Activated naive CD8-positive, alpha-beta T cell treated with anti-CD3 and anti-CD28 coated beads, Interleukin-2, amount 50 U/mL, for 24 hours (primary cell): ENCODE data around the gene GOLT1A.

Experiments
- ATAC-seq: fragments of 150-1000 bp; cut with Tn5 transposase; one replicate; pipeline ENCODE4 v1.10.0; 2021
- DNase-seq: peaks from one replicate; pipeline ENCODE4 v3.0.0; 2021
- H3K27ac Mint-ChIP-seq: one replicate; pipeline ENCODE4 v1.8.0; 2021; ENCODE audit warnings: mild to moderate bottlenecking, mixed read lengths
- H3K27me3 Mint-ChIP-seq: one replicate; pipeline ENCODE4 v1.8.0; 2021; ENCODE audit warnings: mixed read lengths
- H3K36me3 Mint-ChIP-seq: one replicate; pipeline ENCODE4 v1.8.0; 2021; ENCODE audit warnings: low read depth, mixed read lengths
- H3K4me1 Mint-ChIP-seq: one replicate; pipeline ENCODE4 v1.8.0; 2021; ENCODE audit warnings: mixed read lengths
- H3K4me3 Mint-ChIP-seq: one replicate; pipeline ENCODE4 v1.8.0; 2021; ENCODE audit warnings: mild to moderate bottlenecking, moderate library complexity, mixed read lengths
- H3K9me3 Mint-ChIP-seq: one replicate; pipeline ENCODE4 v1.8.0; 2021; ENCODE audit warnings: mixed read lengths

Gene GOLT1A

GRCh38 chr1:204176049-204176448 lies 37.7 kb downstream of the GOLT1A start:
- peaks cover 7% of the 10 kb centered on the region for H3K36me3 Mint-ChIP-seq
- H3K27me3 Mint-ChIP-seq, result peaks cover 2% of the 10 kb centered on the region
- no peaks in the 10 kb centered on the region for H3K4me1 Mint-ChIP-seq
- DNase-seq, result no peak
- peaks cover 9% of the 10 kb centered on the region for H3K9me3 Mint-ChIP-seq
- no peak overlapping the region for H3K4me3 Mint-ChIP-seq
- ATAC-seq, result no peak
- H3K27ac Mint-ChIP-seq, result no peak overlapping the region

GRCh38 chr1:204174958-204175357 lies 38.8 kb downstream of the GOLT1A start:
- peaks cover 10% of the 10 kb centered on the region for H3K36me3 Mint-ChIP-seq
- ATAC-seq (no peak), DNase-seq (no peak)
- H3K27me3 Mint-ChIP-seq, result peaks cover 2% of the 10 kb centered on the region
- no peaks in the 10 kb centered on the region for H3K4me1 Mint-ChIP-seq
- H3K9me3 Mint-ChIP-seq, result peaks cover 19% of the 10 kb centered on the region
- no peak overlapping the region for H3K4me3 Mint-ChIP-seq
- no peak overlapping the region for H3K27ac Mint-ChIP-seq

DNA sequence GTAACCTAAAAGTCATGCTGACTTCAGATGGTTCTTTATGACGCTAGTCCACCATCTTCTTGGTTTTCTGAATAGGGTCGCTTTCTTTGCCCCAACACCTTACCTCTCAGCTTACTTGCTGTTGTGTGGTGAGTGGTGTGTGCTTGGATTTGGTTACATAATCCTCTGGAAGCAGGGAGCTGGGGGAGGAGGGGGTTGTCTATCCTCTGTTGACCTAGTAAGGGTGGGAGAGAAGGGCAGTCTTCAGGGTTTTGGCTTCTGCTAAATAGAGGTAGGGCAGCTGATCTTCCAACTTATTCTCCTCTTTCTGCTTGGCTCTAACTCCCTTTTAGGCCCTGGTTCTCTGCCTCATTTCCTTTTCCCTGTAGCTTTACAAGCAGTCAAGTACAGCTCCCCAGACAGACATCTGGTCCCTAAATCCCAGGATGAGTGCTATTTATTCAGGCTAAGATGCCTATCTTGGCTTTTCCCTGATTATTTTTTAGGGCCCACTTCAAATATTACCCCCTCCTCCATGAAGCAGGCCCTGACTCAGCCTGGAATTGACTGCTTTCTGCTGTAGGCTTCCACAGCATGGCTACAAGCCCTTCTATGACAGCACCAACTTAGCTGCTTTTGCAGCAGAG lies 41.3 kb downstream of the GOLT1A start:
- Mint-ChIP-seq H3K4me1 (no peaks in the 10 kb centered on the region), H3K36me3 (peaks cover 10% of the 10 kb centered on the region), H3K4me3 (no peak overlapping the region), H3K27ac (no peak overlapping the region), H3K9me3 (peaks cover 31% of the 10 kb centered on the region), H3K27me3 (peaks cover 2% of the 10 kb centered on the region)
- no peak for DNase-seq
- ATAC-seq, result no peak

DNA sequence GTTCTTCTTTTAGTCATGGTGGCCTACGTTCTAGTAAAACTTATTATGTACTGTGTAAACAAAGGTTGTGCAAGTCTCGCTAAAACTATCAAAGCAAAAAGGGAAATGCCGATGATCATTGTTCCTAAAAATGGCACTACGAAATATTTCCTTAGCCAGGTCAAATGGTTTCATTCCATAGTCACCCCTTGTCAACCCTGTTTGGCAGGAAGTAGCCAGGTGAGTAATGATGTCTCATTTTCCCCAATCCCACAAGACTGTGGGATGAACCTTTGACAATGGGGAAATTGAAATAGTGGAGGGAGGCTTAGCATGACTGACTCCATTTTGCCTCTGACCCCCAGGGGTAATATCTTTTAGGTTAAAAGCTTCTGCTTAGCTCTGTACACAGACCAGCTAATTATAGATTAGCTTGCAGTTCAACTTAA lies 42.0 kb downstream of the GOLT1A start:
- peaks cover 35% of the 10 kb centered on the region for H3K9me3 Mint-ChIP-seq
- no peak overlapping the region for H3K27ac Mint-ChIP-seq
- H3K27me3 Mint-ChIP-seq, result peaks cover 2% of the 10 kb centered on the region
- no peaks in the 10 kb centered on the region for H3K4me1 Mint-ChIP-seq
- no peak overlapping the region for H3K4me3 Mint-ChIP-seq
- H3K36me3 Mint-ChIP-seq, result peaks cover 10% of the 10 kb centered on the region
- no peak for DNase-seq
- ATAC-seq, result no peak

GRCh38 chr1:204170494-204171155 lies 43.2 kb downstream of the GOLT1A start:
- no peak for DNase-seq
- H3K9me3 Mint-ChIP-seq, result peaks cover 35% of the 10 kb centered on the region
- no peak for ATAC-seq
- H3K27me3 Mint-ChIP-seq, result peaks cover 2% of the 10 kb centered on the region
- H3K36me3 Mint-ChIP-seq, result peaks cover 10% of the 10 kb centered on the region
- H3K4me3 Mint-ChIP-seq, result no peak overlapping the region
- H3K4me1 Mint-ChIP-seq, result no peaks in the 10 kb centered on the region
- no peak overlapping the region for H3K27ac Mint-ChIP-seq

- Mint-ChIP-seq H3K9me3 (peaks cover 35% of the 10 kb centered on the region), H3K27me3 (peaks cover 2% of the 10 kb centered on the region), H3K27ac (no peak overlapping the region), H3K4me3 (no peak overlapping the region), H3K36me3 (peaks cover 10% of the 10 kb centered on the region), H3K4me1 (no peaks in the 10 kb centered on the region)
- no peak for DNase-seq
- ATAC-seq, result no peak
Observed at GRCh38 chr1:204169858-204170257, 43.9 kb downstream of the GOLT1A start.

DNA sequence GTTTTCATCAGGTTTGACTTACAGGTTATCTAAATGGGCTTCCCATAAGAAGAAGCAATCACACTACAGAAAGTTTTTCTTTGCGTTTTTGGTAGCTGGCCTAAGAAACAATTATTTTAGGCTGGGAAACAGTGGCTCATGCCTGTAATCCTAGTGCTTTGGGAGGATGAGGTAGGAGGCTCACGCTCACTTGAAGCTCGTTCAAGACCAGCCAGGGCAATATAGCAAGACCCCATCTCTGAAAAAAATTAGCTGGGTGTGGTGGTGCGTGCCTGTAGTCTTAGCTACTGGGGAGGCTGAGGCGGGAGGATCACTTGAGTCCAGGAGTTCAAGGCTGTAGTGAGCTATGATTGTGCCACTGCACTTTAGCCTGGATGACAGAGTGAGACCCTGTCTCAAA lies 46.1 kb downstream of the GOLT1A start:
- ATAC-seq (no peak), DNase-seq (no peak)
- Mint-ChIP-seq H3K27me3 (no peaks in the 10 kb centered on the region), H3K4me1 (no peaks in the 10 kb centered on the region), H3K36me3 (peaks cover 10% of the 10 kb centered on the region), H3K27ac (no peak overlapping the region), H3K9me3 (peaks cover 35% of the 10 kb centered on the region), H3K4me3 (no peak overlapping the region)

DNA sequence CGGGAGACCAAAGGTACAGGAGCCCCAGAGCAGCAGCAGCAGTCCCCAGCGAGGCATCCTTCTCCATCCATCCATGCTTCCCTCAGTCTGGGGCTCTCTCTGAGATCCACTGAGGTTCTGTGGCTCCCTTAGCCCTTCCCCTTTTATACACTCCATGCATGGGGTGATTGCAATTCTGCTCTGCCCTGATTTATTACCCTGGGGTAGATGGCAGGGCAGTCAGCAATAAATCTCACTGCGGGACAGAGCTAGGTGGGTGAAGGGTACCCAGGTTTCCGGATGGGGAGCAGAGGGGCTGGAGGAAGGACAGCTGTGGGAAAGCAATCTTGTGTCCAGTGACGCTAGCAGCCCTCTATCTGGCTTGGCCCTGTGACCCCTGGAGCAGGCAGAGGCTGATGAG lies 47.6 kb downstream of the GOLT1A start, which contains the start of gene REN:
Gene REN (minus strand): TSS at position 119 of the 400 bp plus-strand sequence. CDS start 44 bp downstream, at position 75.
- ATAC-seq (no peak), DNase-seq (no peak)
- H3K4me3 Mint-ChIP-seq, result no peak within 1 kb of the TSS
- H3K27ac Mint-ChIP-seq, result no peak within 1 kb of the TSS
- H3K36me3 Mint-ChIP-seq, result peaks cover 3% of the 10 kb centered on the region
- no peaks in the 10 kb centered on the region for H3K4me1 Mint-ChIP-seq
- no peaks in the 10 kb centered on the region for H3K27me3 Mint-ChIP-seq
- peaks cover 26% of the 10 kb centered on the region for H3K9me3 Mint-ChIP-seq

DNA sequence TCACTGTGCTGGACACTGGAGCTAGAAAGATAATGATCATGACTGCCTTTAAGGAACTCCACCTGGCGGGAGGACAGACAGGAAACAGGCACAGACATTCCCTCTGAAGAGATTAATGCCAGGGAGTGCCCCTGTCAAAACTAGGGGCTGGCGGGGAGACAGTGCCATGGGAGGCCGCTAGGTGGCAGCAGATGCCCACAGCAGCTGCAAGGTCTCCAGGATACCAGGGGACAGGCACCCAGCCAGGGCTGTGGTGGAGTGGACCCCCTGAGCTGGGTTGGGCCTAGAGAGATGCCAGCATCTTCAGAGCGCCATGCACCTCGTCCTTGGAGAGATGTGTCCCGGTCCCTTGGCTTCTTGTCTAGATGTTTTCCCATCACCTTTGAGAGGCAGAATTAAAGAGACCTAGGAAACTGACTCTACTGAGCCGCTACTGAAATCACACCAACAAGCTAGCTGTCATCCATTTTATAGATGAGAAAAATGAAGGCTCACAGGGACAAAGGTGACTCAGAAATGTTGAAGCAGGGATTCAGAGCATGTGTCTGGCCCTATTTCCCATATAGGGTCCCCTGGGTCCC lies 51.2 kb downstream of the GOLT1A start:
- H3K27ac Mint-ChIP-seq, result no peak overlapping the region
- DNase-seq (peak; percentile 83), ATAC-seq (peak; percentile 89)
- H3K4me3 Mint-ChIP-seq, result no peak overlapping the region
- H3K27me3 Mint-ChIP-seq, result peaks cover 1% of the 10 kb centered on the region
- H3K9me3 Mint-ChIP-seq, result peaks cover 4% of the 10 kb centered on the region
- H3K36me3 Mint-ChIP-seq, result no peaks in the 10 kb centered on the region
- no peaks in the 10 kb centered on the region for H3K4me1 Mint-ChIP-seq

DNA sequence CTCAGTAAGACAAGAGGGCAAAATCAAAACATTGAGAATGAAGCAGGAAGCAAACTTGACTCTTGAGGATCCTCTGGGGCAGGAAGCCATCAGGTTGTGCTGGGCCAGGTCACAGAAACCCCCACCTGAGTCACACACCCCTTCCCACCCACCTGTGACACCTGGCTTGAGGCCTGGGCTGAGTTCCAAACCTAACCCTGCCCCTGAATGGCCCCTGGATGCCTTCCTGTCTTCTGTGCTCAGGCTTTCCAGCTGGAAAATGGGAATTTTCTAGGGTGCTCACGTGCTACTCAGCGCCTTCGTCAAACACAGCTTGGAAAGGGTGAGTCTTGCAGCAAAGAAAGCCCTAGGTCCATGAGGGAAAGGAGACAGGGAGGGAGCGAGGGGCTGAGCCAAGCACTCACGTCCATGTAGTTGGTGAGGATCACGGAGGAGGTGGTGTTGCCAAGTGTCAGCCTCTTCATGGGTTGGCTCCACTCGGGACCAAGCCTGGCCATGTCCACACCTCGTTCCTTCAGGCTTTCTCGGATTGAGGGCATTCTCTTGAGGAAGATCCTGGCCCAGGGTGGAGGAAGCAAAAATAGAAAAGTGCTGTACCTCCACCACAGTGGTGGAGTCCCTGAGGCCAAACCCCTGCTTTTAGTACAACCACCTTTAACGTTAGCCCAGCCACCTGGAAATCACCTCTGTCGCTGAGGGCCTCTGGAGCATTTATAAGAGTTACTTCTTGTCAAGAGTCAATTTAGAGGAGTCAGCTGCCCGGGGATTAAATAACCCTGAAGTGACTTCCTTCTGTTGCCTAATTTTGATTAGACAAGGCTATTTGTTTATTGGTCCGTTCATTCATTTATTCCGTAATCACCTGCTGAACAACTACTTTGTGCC lies 51.9 kb downstream of the GOLT1A start:
- Mint-ChIP-seq H3K27ac (no peak overlapping the region), H3K4me1 (no peaks in the 10 kb centered on the region), H3K27me3 (peaks cover 1% of the 10 kb centered on the region), H3K4me3 (no peak overlapping the region), H3K36me3 (no peaks in the 10 kb centered on the region), H3K9me3 (no peaks in the 10 kb centered on the region)
- ATAC-seq, result no peak
- no peak for DNase-seq

GRCh38 chr1:204157962-204158361 lies 55.8 kb downstream of the GOLT1A start:
- ATAC-seq (no peak), DNase-seq (no peak)
- H3K27ac Mint-ChIP-seq, result peak overlapping the region; percentile 16
- no peaks in the 10 kb centered on the region for H3K9me3 Mint-ChIP-seq
- H3K36me3 Mint-ChIP-seq, result no peaks in the 10 kb centered on the region
- H3K4me3 Mint-ChIP-seq, result no peak overlapping the region
- H3K27me3 Mint-ChIP-seq, result peaks cover 1% of the 10 kb centered on the region
- H3K4me1 Mint-ChIP-seq, result no peaks in the 10 kb centered on the region

- Mint-ChIP-seq H3K9me3 (no peaks in the 10 kb centered on the region), H3K4me3 (no peak overlapping the region), H3K36me3 (no peaks in the 10 kb centered on the region), H3K4me1 (peaks cover 3% of the 10 kb centered on the region), H3K27me3 (no peaks in the 10 kb centered on the region), H3K27ac (no peak overlapping the region)
- ATAC-seq (no peak), DNase-seq (no peak)
Observed at GRCh38 chr1:204155881-204156280, 57.9 kb downstream of the GOLT1A start.

- DNase-seq, result no peak
- no peak overlapping the region for H3K4me3 Mint-ChIP-seq
Observed at GRCh38 chr1:204154568-204155255, 59.1 kb downstream of the GOLT1A start.

DNA sequence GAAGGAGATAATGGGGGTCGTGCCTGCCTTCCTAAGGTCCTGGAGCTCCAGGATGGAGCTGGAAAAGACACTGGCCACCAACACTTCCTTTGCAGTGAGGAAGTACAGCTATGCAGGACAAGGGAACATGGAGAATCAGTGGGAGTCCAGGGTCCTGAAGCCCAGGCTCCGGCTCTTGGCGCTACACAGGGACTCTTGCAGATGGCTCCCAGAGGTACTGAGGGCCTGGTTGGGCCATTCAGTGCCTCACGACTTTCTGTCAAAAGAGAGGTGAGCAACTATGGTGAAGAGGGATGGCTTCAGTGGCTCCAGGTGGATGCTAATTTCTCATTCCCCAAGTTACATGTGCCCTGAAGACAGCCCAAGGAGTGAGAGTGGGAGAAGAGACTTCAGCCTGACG lies 60.1 kb downstream of the GOLT1A start:
- no peak overlapping the region for H3K4me3 Mint-ChIP-seq
- no peak for ATAC-seq
- H3K36me3 Mint-ChIP-seq, result no peaks in the 10 kb centered on the region
- H3K9me3 Mint-ChIP-seq, result no peaks in the 10 kb centered on the region
- peaks cover 5% of the 10 kb centered on the region for H3K4me1 Mint-ChIP-seq
- H3K27ac Mint-ChIP-seq, result no peak overlapping the region
- H3K27me3 Mint-ChIP-seq, result peaks cover 3% of the 10 kb centered on the region
- no peak for DNase-seq

More at GRCh38 chr1:204154568-204155255, 59.1 kb downstream of the GOLT1A start:
- Mint-ChIP-seq H3K27me3 (peaks cover 3% of the 10 kb centered on the region), H3K9me3 (no peaks in the 10 kb centered on the region), H3K4me1 (peaks cover 5% of the 10 kb centered on the region), H3K27ac (no peak overlapping the region), H3K36me3 (no peaks in the 10 kb centered on the region)
- no peak for ATAC-seq
